GM12892 (cell line): ENCODE measurements around the gene NF1.

Experiments used
- POLR2A ChIP-seq: IDR thresholded peaks from 2 replicates; pipeline ENCODE4 v1.6.1; 2011; ENCODE audit warnings: low read depth, low read length, control low read depth
- POLR2AphosphoS5 ChIP-seq: IDR thresholded peaks from 2 replicates; pipeline ENCODE4 v1.6.1; 2011; ENCODE audit warnings: low read depth, low read length, control low read depth
- TAF1 ChIP-seq: IDR thresholded peaks from 2 replicates; pipeline ENCODE4 v1.6.1; 2011; ENCODE audit warnings: low read depth, mild to moderate bottlenecking, control low read depth, low read length, borderline replicate concordance

GRCh38 chr17:31126318-31126717, 31.5 kb downstream of the NF1 start:
- TF ChIP-seq POLR2A (no peak), TAF1 (no peak), POLR2AphosphoS5 (no peak)
